SK-N-SH (cell line): ENCODE results near the gene CDH23.

Experiments
- CHD2 ChIP-seq: fragments of 150-350 bp; IDR thresholded peaks from 2 replicates; pipeline ENCODE4 v1.6.1; 2018; ENCODE audit warnings: low read length; ENCODE audit not compliant: partially characterized antibody
- EZH2phosphoT487 ChIP-seq: fragments of 200-600 bp; sonication (generic); IDR thresholded peaks from 2 replicates; pipeline ENCODE4 v1.6.1; 2017; ENCODE audit warnings: low read depth, mixed run types, mild to moderate bottlenecking, antibody characterized with exemption, moderate library complexity, borderline replicate concordance
- FOXM1 ChIP-seq: IDR thresholded peaks from 2 replicates; pipeline ENCODE4 v1.4.0; 2012; ENCODE audit warnings: low read depth, mild to moderate bottlenecking
- GABPA ChIP-seq: IDR thresholded peaks from 2 replicates; pipeline ENCODE4 v1.4.0; 2012; ENCODE audit warnings: low read depth, mild to moderate bottlenecking
- JUND ChIP-seq: IDR thresholded peaks from 2 replicates; pipeline ENCODE4 v1.4.0; 2012
- RFX5 ChIP-seq: IDR thresholded peaks from 2 replicates; pipeline ENCODE4 v1.6.1; 2012; ENCODE audit warnings: mild to moderate bottlenecking, improper control_type of control experiment, low read length
- SIN3A ChIP-seq: IDR thresholded peaks from 2 replicates; pipeline ENCODE4 v1.6.1; 2012; ENCODE audit warnings: low read depth, mild to moderate bottlenecking, low read length, moderate library complexity, borderline replicate concordance
- YY1 ChIP-seq: IDR thresholded peaks from 2 replicates; pipeline ENCODE4 v1.4.0; 2012; ENCODE audit warnings: low read depth, mild to moderate bottlenecking
- TF ChIP-seq, protein P1 (sequence below): fragments of 200-600 bp; sonication (generic); IDR thresholded peaks from 2 replicates; pipeline ENCODE4 v1.6.1; 2017; ENCODE audit warnings: antibody characterized with exemption, mild to moderate bottlenecking, moderate library complexity
- TF ChIP-seq, protein P2 (sequence below): IDR thresholded peaks from 2 replicates; pipeline ENCODE4 v1.6.1; 2012; ENCODE audit warnings: mild to moderate bottlenecking, low read depth, low read length, moderate library complexity
- TF ChIP-seq, protein P3 (sequence below): IDR thresholded peaks from 2 replicates; pipeline ENCODE4 v1.4.0; 2012; ENCODE audit warnings: low read depth

DNA sequence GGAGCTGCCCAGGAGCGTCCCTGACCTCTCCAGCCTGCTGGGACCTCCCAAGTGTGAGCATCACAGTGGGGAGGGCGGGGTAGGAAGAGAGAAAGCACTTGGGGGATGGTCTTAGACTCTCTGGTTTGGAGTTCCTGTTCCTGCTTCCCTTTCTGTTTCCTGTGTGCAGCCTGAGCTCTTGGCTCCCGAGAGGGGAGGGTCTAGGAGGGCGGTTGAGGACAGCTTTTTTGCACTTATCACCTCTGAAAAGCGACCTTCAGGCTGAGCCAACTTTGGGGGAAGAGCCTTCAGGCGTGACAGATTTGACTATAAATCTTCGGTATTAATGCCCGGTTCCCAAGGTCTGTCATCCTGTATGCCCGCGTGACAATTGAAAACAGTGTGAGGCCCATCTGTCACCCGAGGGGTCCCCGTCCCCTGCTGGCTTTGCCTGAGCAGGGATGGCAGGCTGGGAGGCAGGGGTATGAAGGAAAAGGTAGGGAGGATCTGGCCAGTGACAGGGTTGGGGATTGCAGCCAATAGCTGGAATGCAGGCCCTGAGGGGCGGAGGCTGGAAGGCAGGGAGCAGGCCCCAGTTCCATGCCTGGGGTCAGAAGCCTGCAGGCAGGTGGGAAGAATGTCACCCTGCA is 78.6 kb downstream of the CDH23 start:
- TF ChIP-seq, protein P1, sequence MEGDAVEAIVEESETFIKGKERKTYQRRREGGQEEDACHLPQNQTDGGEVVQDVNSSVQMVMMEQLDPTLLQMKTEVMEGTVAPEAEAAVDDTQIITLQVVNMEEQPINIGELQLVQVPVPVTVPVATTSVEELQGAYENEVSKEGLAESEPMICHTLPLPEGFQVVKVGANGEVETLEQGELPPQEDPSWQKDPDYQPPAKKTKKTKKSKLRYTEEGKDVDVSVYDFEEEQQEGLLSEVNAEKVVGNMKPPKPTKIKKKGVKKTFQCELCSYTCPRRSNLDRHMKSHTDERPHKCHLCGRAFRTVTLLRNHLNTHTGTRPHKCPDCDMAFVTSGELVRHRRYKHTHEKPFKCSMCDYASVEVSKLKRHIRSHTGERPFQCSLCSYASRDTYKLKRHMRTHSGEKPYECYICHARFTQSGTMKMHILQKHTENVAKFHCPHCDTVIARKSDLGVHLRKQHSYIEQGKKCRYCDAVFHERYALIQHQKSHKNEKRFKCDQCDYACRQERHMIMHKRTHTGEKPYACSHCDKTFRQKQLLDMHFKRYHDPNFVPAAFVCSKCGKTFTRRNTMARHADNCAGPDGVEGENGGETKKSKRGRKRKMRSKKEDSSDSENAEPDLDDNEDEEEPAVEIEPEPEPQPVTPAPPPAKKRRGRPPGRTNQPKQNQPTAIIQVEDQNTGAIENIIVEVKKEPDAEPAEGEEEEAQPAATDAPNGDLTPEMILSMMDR: no peak
- TF ChIP-seq YY1 (no peak), EZH2phosphoT487 (no peak), GABPA (no peak), JUND (no peak), CHD2 (no peak), SIN3A (no peak), FOXM1 (no peak), RFX5 (no peak)
- TF ChIP-seq, protein P2, sequence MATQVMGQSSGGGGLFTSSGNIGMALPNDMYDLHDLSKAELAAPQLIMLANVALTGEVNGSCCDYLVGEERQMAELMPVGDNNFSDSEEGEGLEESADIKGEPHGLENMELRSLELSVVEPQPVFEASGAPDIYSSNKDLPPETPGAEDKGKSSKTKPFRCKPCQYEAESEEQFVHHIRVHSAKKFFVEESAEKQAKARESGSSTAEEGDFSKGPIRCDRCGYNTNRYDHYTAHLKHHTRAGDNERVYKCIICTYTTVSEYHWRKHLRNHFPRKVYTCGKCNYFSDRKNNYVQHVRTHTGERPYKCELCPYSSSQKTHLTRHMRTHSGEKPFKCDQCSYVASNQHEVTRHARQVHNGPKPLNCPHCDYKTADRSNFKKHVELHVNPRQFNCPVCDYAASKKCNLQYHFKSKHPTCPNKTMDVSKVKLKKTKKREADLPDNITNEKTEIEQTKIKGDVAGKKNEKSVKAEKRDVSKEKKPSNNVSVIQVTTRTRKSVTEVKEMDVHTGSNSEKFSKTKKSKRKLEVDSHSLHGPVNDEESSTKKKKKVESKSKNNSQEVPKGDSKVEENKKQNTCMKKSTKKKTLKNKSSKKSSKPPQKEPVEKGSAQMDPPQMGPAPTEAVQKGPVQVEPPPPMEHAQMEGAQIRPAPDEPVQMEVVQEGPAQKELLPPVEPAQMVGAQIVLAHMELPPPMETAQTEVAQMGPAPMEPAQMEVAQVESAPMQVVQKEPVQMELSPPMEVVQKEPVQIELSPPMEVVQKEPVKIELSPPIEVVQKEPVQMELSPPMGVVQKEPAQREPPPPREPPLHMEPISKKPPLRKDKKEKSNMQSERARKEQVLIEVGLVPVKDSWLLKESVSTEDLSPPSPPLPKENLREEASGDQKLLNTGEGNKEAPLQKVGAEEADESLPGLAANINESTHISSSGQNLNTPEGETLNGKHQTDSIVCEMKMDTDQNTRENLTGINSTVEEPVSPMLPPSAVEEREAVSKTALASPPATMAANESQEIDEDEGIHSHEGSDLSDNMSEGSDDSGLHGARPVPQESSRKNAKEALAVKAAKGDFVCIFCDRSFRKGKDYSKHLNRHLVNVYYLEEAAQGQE: no peak
- TF ChIP-seq, protein P3, sequence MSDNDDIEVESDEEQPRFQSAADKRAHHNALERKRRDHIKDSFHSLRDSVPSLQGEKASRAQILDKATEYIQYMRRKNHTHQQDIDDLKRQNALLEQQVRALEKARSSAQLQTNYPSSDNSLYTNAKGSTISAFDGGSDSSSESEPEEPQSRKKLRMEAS: no peak
